HL-60 (cell line): ENCODE results near the gene TMPRSS7.

Experiments
- DNase-seq, 2 experiments: peaks; one replicate each; pipeline ENCODE4 v3.0.0-alpha.2; 2010 to 2020; ENCODE audit warnings: low read depth in 1 of 2, low spot score in 1 of 2
- H3K27ac ChIP-seq: fragments of 250-450 bp; sonication (Bioruptor Pico); replicated peaks from 2 replicates; pipeline ENCODE4 v1.5.1; 2020; ENCODE audit warnings: mild to moderate bottlenecking, moderate library complexity
- H3K27me3 ChIP-seq: fragments of 250-450 bp; sonication (Bioruptor Pico); 2 replicates; pipeline ENCODE4 v1.5.1; 2021; ENCODE audit warnings: mild to moderate bottlenecking, moderate library complexity; ENCODE audit not compliant: insufficient read depth, poor library complexity, severe bottlenecking
- H3K4me3 ChIP-seq: replicated peaks from 2 replicates; pipeline ENCODE4 v1.5.1; 2011; ENCODE audit warnings: mild to moderate bottlenecking, control low read depth, low read length; ENCODE audit not compliant: insufficient read depth
- CTCF ChIP-seq: IDR thresholded peaks from one replicate; pipeline ENCODE4 v1.5.1; 2011; ENCODE audit warnings: low read length, control low read depth, inconsistent platforms; ENCODE audit not compliant: insufficient read depth
- GABPA ChIP-seq: IDR thresholded peaks from 2 replicates; pipeline ENCODE4 v1.6.1; 2012; ENCODE audit warnings: low read depth
- POLR2AphosphoS5 ChIP-seq: IDR thresholded peaks from 2 replicates; pipeline ENCODE4 v1.6.1; 2012; ENCODE audit warnings: low read depth
- REST ChIP-seq: IDR thresholded peaks from 2 replicates; pipeline ENCODE4 v1.6.1; 2012; ENCODE audit warnings: low read depth; ENCODE audit not compliant: insufficient replicate concordance
- SPI1 ChIP-seq: IDR thresholded peaks from 2 replicates; pipeline ENCODE4 v1.6.1; 2012; ENCODE audit warnings: low read depth, mild to moderate bottlenecking, borderline replicate concordance

TMPRSS7 gene

GRCh38 chr3:112097378-112097777 lies 62.8 kb downstream of the TMPRSS7 start:
- Histone ChIP-seq H3K27ac (no peak overlapping the region), H3K27me3 (no peaks in the 10 kb centered on the region), H3K4me3 (no peak overlapping the region)
- no peak for TF ChIP-seq POLR2AphosphoS5
- no peak for TF ChIP-seq REST
- no peak for TF ChIP-seq SPI1
- no peak for TF ChIP-seq GABPA
- TF ChIP-seq CTCF, result no peak
- no peak for DNase-seq

DNA sequence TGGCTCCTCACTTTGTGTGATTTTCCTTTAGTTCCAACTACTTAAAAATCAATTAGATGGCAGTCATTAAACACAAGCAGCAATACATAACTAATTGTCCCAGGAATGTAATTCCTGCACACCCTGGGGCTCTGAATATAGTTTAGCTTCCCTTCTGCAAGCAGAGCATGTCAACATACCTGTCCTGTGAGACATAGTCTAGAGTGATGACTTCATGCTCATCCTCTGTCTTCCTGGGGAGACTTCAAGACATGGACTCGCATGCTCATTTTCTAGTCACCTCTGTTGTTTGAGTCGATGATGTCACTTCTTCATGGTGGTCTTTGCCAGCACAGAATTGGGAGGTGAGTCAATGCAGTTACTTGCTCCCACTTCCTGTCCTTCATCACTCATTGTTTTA lies 67.4 kb downstream of the TMPRSS7 start:
- no peak for DNase-seq
- no peak overlapping the region for H3K4me3 ChIP-seq
- no peak for TF ChIP-seq POLR2AphosphoS5
- no peak for TF ChIP-seq CTCF
- no peak for TF ChIP-seq REST
- no peak for TF ChIP-seq GABPA
- no peak for TF ChIP-seq SPI1
- no peaks in the 10 kb centered on the region for H3K27me3 ChIP-seq
- H3K27ac ChIP-seq, result no peak overlapping the region

GRCh38 chr3:112104774-112105173 lies 70.2 kb downstream of the TMPRSS7 start:
- TF ChIP-seq SPI1, result no peak
- TF ChIP-seq CTCF, result no peak
- TF ChIP-seq GABPA, result no peak
- no peak for TF ChIP-seq POLR2AphosphoS5
- TF ChIP-seq REST, result no peak
- Histone ChIP-seq H3K27me3 (peaks cover 3% of the 10 kb centered on the region), H3K4me3 (no peak overlapping the region)

More at GRCh38 chr3:112104774-112105173, 70.2 kb downstream of the TMPRSS7 start:
- no peak for DNase-seq
- no peak overlapping the region for H3K27ac ChIP-seq
